Hepatic stellate cell (primary cell): ENCODE results near the gene TRIM68.

Experiments used
- DNase-seq: peaks from one replicate; pipeline ENCODE4 v3.0.0; 2011; ENCODE audit warnings: low spot score

TRIM68 gene

GRCh38 chr11:4606231-4607015 lies 1.6 kb downstream of the TRIM68 start:
- DNase-seq, result no peak

DNA sequence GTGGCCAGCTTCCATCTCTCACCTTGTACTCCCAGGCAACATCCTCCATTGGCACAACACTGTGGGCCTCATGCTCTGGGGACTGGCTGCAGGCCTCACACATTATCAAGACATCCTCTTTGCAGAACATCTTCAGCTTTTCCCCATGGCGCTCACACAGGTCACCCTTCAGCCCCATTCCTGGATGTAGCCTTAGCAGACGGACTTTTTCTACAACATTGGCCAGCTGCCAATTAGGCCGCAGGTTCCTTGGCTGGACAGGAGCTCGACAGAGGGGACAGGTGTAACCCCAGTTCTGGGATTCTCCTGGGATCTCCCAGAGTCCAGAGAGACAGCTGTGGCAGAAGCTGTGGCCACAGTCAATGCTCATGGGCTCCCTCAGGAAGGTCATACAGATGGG lies 3.0 kb downstream of the TRIM68 start:
- DNase-seq, result no peak

- DNase-seq, result no peak
These were observed 14.3 kb downstream of the TRIM68 start, which contains the start of gene OR52I1 for GRCh38 chr11:4593739-4594138. TSS of gene OR52I1 (plus strand) at chr11:4594039. CDS start at chr11:4594039, 0 bp downstream.

DNA sequence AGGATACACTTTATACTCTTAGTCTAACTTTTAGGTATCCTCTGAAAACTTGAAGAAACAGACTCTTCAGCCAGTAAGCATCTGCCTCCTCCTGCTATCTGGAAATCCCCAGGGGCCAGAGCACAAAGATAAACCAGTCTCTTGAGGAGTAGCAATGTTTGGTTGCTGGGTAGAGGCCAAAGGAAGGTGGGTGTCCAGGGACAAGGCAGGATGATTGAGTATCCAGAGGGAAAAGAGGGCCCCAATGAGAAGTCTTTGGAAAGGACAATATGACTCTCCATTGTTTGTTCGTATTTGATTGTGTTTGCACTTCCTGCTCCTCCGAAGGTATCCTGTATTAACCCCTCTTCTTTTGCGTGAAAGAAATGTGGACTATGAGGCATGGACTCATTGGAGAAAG lies 19.0 kb downstream of the TRIM68 start:
- DNase-seq, result no peak

- no peak for DNase-seq
These were observed 26.6 kb downstream of the TRIM68 start, which contains the start of gene OR52I2 for GRCh38 chr11:4581443-4581842. TSS of gene OR52I2 (plus strand) at chr11:4581743.

- no peak for DNase-seq
These were observed 27.9 kb downstream of the TRIM68 start for GRCh38 chr11:4580124-4580523.

DNA sequence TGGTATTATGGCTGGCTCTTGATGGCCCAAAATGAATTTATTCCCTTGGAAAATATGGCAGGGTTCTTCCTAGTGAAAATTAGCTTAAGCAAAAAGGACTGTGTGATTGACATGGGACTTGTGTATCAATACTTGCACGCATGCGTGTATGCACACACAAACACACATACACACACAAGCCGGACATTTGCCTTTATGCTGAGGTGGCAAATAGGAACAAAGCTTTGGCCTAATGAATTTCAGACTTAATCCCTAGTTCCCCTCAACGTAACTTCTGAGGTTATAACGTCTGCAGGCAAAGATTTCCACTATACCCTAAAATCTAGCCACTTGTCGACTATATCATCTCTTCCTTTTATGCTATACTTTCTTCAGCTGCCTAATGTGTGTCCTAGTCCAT lies 29.4 kb downstream of the TRIM68 start:
- no peak for DNase-seq

DNA sequence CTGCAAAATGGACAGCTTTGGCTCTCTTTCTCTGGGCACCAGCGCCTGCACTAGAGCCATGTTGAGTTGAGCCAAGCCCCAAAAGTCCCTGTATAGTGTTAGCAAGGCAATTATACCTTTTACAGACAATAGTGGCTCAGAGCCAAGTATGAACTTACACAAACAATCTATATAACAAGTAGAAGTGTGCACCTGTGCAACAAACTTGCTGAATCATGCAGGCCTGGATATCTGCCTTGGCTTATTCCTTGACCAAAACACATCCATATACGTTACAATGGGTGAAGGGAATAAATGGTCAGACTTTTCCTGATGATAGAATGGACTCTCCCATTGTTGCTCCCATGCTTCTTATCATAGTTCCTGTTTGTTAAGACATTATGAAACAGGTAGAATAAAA lies 30.3 kb downstream of the TRIM68 start:
- DNase-seq, result no peak

DNA sequence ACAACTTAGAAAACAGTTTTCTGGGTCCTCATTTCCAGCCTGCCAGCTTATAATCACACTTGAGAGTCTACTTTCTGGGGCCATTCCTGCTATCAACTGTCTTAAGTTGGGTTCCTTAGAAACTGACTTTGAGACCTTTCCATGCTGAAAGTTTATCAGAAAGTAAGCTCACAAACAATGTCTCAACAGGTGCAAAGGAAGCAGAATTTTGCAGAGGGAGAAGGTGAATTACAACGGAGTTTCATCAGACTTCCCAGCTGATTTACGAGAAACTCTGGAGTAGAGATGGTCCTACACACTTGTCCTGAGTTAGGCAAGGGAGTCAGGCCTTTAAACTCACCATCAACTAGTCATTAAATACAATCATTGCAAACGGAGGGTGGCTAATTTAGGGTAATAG lies 31.2 kb downstream of the TRIM68 start:
- no peak for DNase-seq

GRCh38 chr11:4569075-4569474 lies 39.0 kb downstream of the TRIM68 start:
- no peak for DNase-seq

DNA sequence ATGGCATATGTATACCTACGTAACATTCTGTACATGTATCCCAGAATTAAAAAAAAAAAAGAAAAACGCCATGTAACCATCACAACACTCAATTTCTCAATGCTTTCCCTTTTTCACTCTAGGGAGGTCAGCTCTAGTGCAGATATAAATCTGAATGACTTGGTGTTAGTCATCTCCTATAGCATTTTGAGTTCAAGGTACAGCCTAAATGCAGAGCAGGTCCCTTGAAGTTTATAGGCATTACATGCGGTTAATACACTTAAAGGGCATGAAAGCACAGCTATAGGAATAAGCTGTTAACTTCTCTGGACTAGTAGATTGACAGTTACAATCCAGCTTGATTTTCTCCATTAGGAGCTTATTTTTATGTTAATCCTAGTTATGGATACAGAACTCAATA lies 42.7 kb downstream of the TRIM68 start:
- no peak for DNase-seq

GRCh38 chr11:4560467-4560866 lies 47.6 kb downstream of the TRIM68 start:
- DNase-seq, result no peak

DNA sequence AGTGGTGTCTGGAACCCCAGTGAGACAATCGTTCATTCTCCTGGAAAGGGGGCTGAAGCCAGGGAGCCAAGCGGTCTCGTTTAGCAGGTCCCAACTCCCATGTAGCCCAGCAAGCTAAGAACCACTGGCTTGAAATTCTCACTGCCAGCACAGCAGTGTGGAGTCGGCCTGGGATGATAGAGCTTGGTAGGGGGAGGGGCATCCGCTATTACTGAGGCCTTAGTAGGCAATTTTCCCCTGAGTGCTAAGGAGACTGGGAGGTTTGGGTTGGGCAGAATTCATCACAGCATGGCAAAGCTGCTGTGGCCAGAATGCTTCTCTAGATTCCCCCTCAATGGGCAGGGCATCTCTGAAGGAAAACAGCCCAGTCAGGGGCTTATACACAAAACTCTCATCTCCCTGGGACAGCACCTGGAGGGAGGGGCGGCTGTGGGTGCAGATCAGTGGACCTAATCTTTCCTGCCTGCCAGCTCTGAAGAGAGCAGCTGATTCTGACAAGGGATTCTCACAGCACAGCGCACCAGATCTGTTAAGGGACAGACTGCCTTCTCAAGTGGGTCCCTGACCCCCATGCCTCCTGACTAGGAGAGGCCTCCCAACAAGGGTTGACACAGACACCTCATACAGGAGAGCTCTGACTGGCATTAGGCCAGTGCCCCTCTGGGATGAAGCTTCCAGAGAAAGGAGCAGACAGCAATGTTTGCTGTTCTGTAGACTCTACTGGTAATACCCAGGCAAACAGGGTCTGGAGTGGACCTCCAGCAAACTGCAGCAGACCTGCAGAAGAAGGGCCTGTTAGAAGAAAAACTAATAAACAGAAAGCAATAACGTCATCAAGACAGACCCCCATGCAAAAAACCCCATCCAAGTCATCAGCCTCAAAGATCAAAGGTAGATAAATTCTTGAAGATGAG lies 48.2 kb downstream of the TRIM68 start:
- DNase-seq, result no peak

- peak; percentile 8 for DNase-seq
These were observed 56.6 kb downstream of the TRIM68 start for GRCh38 chr11:4551346-4551979.
